ENCODE results near the gene ADAMTS5.

GRCh38 chr21:26964170-26964778 is 2.6 kb downstream of the ADAMTS5 start:
- TF ChIP-seq CTCF (IDR thresholded peaks at IDR 0.05) (no peak), EP300 (IDR thresholded peaks at IDR 0.05) (no peak)

All from esophagus muscularis mucosa (tissue), 3 donors.